Measurements from ENCODE around the gene WWC2. TPM values are rescaled to one million over a fixed set of nuclear protein-coding genes. Genes with fewer than 3 reads are reported as not detected.

Gene WWC2
- total RNA-seq, 1 experiment from 2014 or later: 82.8 TPM

- Histone ChIP-seq H3K4me3 (ENCODE audit: low read depth, low read length, poor library complexity, severe bottlenecking) (peak overlapping the region; percentile 89), H3K9me3 (ENCODE audit: low read depth, low read length, poor library complexity, severe bottlenecking) (no peaks in the 10 kb centered on the region), H3K27ac (ENCODE audit: low read depth, low read length, poor library complexity, severe bottlenecking) (peak overlapping the region; percentile 95), H3K27me3 (replicated peaks; ENCODE audit: insufficient read depth, low read depth, low read length, poor library complexity) (no peaks in the 10 kb centered on the region), H3K36me3 (ENCODE audit: insufficient read depth, low read length, poor library complexity, severe bottlenecking) (no peaks in the 10 kb centered on the region), H3K4me1 (ENCODE audit: insufficient read depth, low read length, poor library complexity, severe bottlenecking) (peaks cover 71% of the 10 kb centered on the region)
- intact Hi-C loops (cut with micrococcal nuclease; ENCODE audit: unreplicated experiment): loop anchor here (2.0 kb wide), 1 partner anchor 81 kb away; no protein-coding TSS in a partner anchor
- no peak for TF ChIP-seq EZH2 (IDR thresholded peaks at IDR 0.05; ENCODE audit: borderline replicate concordance, low read depth, low read length, poor library complexity, severe bottlenecking)
- TF ChIP-seq, protein P1, sequence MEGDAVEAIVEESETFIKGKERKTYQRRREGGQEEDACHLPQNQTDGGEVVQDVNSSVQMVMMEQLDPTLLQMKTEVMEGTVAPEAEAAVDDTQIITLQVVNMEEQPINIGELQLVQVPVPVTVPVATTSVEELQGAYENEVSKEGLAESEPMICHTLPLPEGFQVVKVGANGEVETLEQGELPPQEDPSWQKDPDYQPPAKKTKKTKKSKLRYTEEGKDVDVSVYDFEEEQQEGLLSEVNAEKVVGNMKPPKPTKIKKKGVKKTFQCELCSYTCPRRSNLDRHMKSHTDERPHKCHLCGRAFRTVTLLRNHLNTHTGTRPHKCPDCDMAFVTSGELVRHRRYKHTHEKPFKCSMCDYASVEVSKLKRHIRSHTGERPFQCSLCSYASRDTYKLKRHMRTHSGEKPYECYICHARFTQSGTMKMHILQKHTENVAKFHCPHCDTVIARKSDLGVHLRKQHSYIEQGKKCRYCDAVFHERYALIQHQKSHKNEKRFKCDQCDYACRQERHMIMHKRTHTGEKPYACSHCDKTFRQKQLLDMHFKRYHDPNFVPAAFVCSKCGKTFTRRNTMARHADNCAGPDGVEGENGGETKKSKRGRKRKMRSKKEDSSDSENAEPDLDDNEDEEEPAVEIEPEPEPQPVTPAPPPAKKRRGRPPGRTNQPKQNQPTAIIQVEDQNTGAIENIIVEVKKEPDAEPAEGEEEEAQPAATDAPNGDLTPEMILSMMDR (conservative IDR thresholded peaks at IDR 0.05; ENCODE audit: low read depth, low read length): no peak
- BruUV-seq (replicated peaks): no TSS peak
- no peak for DNase-seq (ENCODE audit: low spot score)
- ChIA-PET POLR2A (ENCODE audit: low non-redundant PET) (interaction anchor here (0.6 kb wide), 1 partner anchor 50 kb away, joined by 3 read pairs; no protein-coding TSS in a partner anchor), CTCF (no interaction called here)
Observed at GRCh38 chr4:183100298-183100599, 1.2 kb downstream of the WWC2 start.

GRCh38 chr4:183100827-183101226 lies 1.8 kb downstream of the WWC2 start:
- H3K4me1 ChIP-seq (ENCODE audit: insufficient read depth, low read length, poor library complexity, severe bottlenecking): peaks cover 67% of the 10 kb centered on the region
- no peak overlapping the region for H3K27ac ChIP-seq (ENCODE audit: low read depth, low read length, poor library complexity, severe bottlenecking)
- intact Hi-C loops (cut with micrococcal nuclease; ENCODE audit: unreplicated experiment): loop anchor here (2.0 kb wide), 1 partner anchor 80 kb away; no protein-coding TSS in a partner anchor
- BruUV-seq (replicated peaks): no TSS peak
- no peaks in the 10 kb centered on the region for H3K27me3 ChIP-seq (replicated peaks; ENCODE audit: insufficient read depth, low read depth, low read length, poor library complexity)
- ChIA-PET POLR2A (ENCODE audit: low non-redundant PET) (no interaction called here), CTCF (no interaction called here)
- H3K4me3 ChIP-seq (ENCODE audit: low read depth, low read length, poor library complexity, severe bottlenecking): peak overlapping the region; percentile 89
- no peaks in the 10 kb centered on the region for H3K9me3 ChIP-seq (ENCODE audit: low read depth, low read length, poor library complexity, severe bottlenecking)
- no peak for DNase-seq (ENCODE audit: low spot score)
- TF ChIP-seq, protein P1 (conservative IDR thresholded peaks at IDR 0.05; ENCODE audit: low read depth, low read length): no peak
- TF ChIP-seq EZH2 (IDR thresholded peaks at IDR 0.05; ENCODE audit: borderline replicate concordance, low read depth, low read length, poor library complexity, severe bottlenecking): no peak
- H3K36me3 ChIP-seq (ENCODE audit: insufficient read depth, low read length, poor library complexity, severe bottlenecking): no peaks in the 10 kb centered on the region

DNA sequence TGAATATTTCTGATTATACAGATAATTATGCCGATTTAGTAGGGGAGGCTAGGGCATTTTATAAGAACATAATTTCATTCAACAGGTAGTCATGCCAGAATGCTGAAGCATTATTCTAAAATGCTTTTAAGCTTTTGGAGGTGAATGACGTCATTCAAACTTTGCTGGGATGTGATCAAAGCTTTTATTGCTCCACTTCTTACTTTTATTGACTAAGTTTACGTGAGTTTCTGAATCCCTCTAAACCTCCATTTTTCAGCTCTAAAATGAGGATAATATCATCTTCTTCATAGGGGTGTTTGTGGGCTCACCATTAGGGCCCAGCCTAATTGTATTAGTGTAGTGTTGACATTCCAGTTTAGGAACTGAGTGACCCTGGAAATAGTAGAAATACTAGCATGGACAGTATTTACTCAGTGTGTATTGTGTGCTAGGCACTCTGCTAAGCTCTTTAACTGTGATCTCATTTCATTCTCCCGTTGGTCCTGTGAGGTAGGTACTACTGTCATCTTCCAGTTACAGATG lies 3.0 kb downstream of the WWC2 start:
- POLR2A ChIA-PET (ENCODE audit: low non-redundant PET): no interaction called here
- no peak for DNase-seq (ENCODE audit: low spot score)
- intact Hi-C loops (cut with micrococcal nuclease; ENCODE audit: unreplicated experiment): loop anchor here (2.0 kb wide), 1 partner anchor 79 kb away; no protein-coding TSS in a partner anchor
- TF ChIP-seq EZH2 (IDR thresholded peaks at IDR 0.05; ENCODE audit: borderline replicate concordance, low read depth, low read length, poor library complexity, severe bottlenecking): no peak
- TF ChIP-seq, protein P1 (conservative IDR thresholded peaks at IDR 0.05; ENCODE audit: low read depth, low read length): no peak
- Histone ChIP-seq H3K36me3 (ENCODE audit: insufficient read depth, low read length, poor library complexity, severe bottlenecking) (no peaks in the 10 kb centered on the region), H3K4me1 (ENCODE audit: insufficient read depth, low read length, poor library complexity, severe bottlenecking) (peaks cover 55% of the 10 kb centered on the region), H3K9me3 (ENCODE audit: low read depth, low read length, poor library complexity, severe bottlenecking) (no peaks in the 10 kb centered on the region), H3K27me3 (replicated peaks; ENCODE audit: insufficient read depth, low read depth, low read length, poor library complexity) (no peaks in the 10 kb centered on the region), H3K27ac (ENCODE audit: low read depth, low read length, poor library complexity, severe bottlenecking) (no peak overlapping the region), H3K4me3 (ENCODE audit: low read depth, low read length, poor library complexity, severe bottlenecking) (peak overlapping the region; percentile 89)
- CTCF ChIA-PET: no interaction called here
- BruUV-seq (replicated peaks): no TSS peak
